DMS 273 (cell line): ENCODE measurements around the gene SLC44A3.

Experiments used
- DNase-seq: peaks from one replicate; lab custom pipeline; 2025; ENCODE audit not compliant: unreplicated experiment; lab: John Stamatoyannopoulos, UW

SLC44A3 gene

DNA sequence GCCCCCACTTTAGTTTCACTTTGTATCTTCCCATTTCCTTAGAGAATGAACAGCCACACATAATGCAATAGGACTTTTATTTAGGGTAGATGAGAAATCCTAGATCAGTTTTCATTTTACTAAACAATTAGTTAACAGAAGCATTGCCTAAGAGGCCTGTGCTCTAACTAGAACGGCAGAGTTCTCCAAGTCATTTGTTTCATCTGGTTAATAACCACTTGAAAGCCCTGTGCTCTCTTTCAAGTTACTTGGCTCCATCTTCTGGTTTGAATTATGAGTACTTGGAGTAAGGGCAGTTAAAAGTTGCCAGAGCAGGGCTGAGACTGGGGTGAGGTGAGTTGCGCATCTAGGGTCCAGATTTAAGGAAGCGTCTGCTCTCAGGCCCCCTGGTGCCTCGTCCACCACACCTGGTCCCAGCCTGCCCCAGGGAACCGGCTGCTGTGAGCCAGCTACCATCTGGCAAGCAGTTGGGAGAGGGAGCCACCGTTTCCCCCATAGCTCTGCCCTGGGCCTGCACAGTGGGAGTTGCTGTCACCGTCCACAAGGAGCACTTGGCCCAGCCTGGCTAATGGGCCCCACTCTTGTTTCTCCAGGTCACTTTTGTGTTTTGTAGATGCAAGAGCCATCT, 18.1 kb upstream of the SLC44A3 start:
- peak; percentile 86 for DNase-seq

- DNase-seq = no peak
These were observed 17.1 kb upstream of the SLC44A3 start for GRCh38 chr1:94803106-94803505.

GRCh38 chr1:94803517-94804441, 16.4 kb upstream of the SLC44A3 start:
- peak; percentile 79 for DNase-seq

DNA sequence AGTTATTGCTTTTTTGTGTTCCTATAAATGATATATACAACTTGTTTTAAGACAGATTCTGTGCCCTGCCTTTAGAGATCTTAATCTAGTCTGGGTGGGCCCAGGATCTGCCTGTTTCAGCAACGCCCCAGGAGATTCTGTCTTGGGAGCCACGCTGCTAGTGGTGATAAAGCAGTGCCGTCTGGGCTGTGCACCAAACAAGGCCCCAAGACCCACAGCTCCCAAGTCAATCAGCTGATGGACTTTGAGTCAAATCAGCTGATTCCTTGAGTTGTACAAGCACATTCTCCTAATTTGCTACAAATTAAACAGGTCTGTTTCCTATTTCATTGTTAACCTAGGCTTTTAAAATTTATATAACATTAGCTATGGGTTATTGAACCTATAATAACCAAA, 15.7 kb upstream of the SLC44A3 start:
- no peak for DNase-seq

- DNase-seq = peak; percentile 82
These were observed 14.2 kb upstream of the SLC44A3 start for GRCh38 chr1:94805912-94806311.

DNA sequence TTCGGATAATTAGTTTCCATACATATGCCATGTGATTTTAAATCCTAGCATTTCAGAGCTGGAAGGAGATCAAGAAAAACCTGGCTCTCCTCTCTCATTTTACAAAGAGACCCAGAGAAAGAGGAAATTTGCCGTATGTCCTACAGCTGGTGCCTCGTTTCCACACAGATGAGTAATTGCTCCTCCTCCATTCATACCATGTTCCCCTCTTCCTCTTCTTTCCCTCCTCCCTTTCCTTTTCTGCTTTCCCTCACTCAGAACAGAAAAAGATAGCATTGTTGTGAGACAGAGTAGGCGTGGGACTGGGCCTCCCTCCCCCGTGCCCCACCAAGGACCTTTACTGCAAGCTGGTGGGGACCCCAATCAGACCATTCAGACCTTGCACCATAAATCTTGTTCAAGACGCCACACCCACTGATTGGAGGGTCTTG, 13.7 kb upstream of the SLC44A3 start:
- peak; percentile 90 for DNase-seq

GRCh38 chr1:94807742-94808491, 12.2 kb upstream of the SLC44A3 start:
- no peak for DNase-seq

- DNase-seq = no peak
These were observed 11.5 kb upstream of the SLC44A3 start for GRCh38 chr1:94808669-94809068.

- DNase-seq = no peak
These were observed 7.2 kb upstream of the SLC44A3 start for GRCh38 chr1:94812985-94813384.

DNA sequence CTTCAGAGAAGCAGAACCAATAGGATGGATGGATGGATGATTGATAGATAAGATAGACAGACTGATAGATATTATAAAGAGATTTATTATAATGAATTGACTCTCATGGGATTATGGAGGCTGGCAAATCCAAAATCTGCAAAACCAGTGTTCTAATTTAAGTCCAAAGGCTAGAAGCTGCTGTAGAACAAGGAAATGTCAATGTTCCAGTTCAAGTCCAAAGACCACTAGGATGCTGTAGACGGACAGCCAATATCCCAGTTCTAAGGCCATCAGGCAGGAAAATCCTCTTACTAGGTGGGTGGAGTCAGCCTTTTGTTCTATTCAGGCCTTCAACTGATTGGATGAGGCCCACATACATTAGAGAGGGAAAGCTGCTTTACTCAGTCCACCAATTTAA, 4.1 kb upstream of the SLC44A3 start:
- no peak for DNase-seq

GRCh38 chr1:94817712-94818111, 2.4 kb upstream of the SLC44A3 start:
- no peak for DNase-seq

- peak; percentile 42 for DNase-seq
These were observed 766 bp upstream of the SLC44A3 start for GRCh38 chr1:94819238-94819944.

GRCh38 chr1:94820936-94821335, 779 bp downstream of the SLC44A3 start:
- DNase-seq = peak; percentile 59

DNA sequence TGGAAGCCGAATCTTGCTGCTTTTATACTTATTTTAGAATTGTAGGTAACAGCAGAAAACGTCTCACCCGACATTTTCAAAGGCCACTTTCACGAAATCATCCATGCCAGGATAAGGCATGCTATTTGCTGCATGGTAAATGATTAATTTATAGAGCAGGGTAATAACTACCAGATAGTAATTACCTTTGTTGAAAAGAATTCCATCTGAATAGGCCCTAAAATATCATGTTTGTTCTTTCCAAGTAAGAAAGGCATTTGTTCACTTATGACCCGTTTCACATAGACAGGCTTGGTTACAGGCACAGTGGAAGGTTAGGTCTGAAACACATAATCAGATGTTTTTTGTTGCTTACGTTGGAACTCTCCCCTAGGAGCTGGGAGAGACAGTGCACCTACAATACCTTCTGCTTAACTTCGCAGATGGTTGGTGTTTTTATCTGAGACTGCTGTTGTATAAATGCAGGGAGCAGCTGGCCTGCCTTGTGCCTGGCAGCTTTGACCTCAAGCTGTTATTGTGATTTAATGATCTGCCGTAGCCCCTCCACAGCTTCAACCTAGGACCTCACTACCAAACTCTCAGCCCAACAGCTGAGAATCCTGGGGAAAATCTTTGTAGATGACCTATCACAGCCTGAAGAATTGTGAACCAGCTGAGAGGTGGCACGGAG, 1.6 kb downstream of the SLC44A3 start:
- peak; percentile 97 for DNase-seq

DNA sequence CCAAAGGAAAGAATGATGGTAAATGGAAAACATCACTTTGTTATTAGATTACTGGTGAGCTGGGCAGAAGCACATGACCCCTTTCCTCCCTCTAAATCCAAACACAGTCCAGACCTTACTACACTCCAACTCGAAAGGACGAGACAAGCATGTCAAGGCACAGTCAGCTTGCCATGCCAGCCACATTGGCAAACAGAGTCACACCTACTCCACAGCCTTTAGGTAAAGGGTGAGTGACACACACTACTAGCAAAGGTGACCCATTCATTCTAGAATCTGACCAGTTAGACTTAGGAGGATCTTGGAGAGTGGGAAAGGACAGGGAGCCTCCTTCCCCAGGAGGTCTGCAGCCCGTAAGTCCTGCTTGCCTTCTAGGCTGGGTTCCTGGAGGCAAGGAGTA, 3.0 kb downstream of the SLC44A3 start:
- no peak for DNase-seq

DNA sequence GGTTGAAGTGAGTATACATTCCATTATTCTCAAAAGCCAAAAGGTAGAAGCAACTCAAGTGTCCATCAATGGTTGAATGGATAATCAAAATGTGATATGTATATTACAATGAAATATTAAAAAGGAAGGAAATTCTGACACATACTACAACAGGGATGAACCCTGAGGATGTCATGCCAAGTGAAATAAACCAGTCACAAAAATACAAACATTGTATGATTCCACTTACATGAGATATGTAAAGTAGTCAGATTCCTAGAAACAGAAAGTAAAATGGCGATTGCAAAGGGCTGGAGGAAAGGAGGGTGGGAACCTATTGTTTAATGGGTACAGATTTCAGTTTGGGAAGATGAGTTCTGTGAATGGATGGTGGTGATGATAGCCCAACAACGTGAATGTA, 5.8 kb downstream of the SLC44A3 start:
- DNase-seq = no peak

DNA sequence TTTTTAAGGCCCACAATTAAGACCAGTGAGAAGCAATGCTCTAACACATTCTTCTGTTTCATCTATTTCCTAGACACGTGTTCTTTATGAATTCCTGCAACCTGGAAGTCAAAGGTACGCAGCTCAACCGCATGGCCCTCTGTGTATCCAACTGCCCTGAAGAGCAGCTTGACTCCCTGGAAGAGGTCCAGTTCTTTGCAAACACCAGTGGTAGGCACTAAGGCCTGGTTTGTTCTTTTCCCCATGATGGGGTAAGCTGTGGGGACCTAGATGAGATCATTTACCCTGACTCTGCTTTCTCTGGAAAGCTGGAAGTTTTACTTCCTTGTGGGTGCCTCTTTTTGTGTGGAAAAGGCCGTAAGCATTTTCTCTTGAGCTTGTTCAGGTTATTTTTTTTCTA, 7.3 kb downstream of the SLC44A3 start:
- no peak for DNase-seq

DNA sequence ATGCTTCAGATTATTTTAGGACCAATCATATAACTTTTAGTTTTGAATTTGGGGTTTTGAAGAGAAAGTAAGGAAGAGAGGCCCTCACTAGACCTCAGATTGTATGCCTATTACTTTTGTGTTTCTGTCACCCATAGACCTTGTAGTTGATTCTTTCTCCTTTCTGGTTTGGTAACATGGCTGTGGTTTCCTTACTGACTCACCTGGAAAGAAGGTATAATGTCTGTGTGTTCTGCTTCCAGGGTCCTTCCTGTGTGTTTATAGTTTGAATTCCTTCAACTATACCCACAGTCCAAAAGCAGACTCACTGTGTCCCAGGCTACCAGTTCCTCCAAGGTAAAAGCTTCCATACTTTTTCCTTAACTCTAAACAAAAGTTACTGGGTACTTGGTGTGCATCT, 8.1 kb downstream of the SLC44A3 start:
- no peak for DNase-seq

DNA sequence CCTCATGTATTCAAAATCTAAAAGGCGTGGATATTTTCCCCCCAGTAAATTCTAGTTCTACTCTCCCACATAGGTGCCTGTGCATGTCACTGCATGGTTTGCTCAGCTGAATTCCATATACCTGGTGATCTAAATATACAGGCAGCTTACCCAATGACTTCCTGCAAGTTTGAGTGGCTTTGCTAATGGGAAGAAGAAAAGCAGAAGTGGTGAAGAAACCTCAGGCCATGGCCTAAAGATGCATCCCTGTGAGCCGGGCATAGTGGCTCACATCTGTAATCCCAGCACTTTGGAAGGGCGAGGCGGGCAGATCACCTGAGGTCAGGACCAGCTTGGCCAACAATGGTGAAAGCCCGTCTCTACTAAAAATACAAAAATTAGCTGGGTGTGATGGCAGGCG, 11.5 kb downstream of the SLC44A3 start:
- DNase-seq = no peak

DNA sequence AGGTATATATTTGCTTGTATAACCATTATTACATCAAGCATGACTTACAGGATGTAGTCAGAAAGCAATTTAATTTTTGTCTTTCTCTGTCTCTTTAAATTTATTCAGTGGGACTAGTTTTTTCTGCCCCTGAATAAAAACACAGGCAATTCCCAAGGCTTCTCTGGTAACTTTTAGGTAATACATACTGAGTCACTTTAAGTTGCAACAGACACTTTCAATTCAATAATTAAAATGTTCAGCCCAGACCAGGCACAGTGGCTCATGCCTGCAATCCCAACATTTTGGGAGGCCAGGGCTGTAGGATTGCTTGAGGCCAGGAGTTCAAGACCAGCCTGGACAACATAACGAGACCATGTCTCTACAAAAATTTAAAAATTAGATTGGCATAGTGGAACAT, 12.3 kb downstream of the SLC44A3 start:
- DNase-seq = no peak
